H9 (cell line): ENCODE measurements around the gene TAF3. TPM values are rescaled to one million over a fixed set of nuclear protein-coding genes. Genes with fewer than 3 reads are reported as not detected.

ENCODE experiments used
- DNase-seq: peaks from one replicate; pipeline ENCODE4 v3.0.0-alpha.2; 2017
- H2AFZ ChIP-seq: one replicate; pipeline ENCODE4 v1.6.1; 2013; ENCODE audit warnings: mild to moderate bottlenecking, low read length, control low read depth, moderate library complexity
- H2AK5ac ChIP-seq: 2 replicates; pipeline ENCODE4 v1.6.1; 2013; ENCODE audit warnings: low read length, control low read depth, mixed read lengths; ENCODE audit not compliant: insufficient read length
- H2BK120ac ChIP-seq: one replicate; pipeline ENCODE4 v1.6.1; 2013; ENCODE audit warnings: low read depth, mild to moderate bottlenecking, low read length, control low read depth, inconsistent platforms; ENCODE audit not compliant: poor library complexity, severe bottlenecking
- H2BK12ac ChIP-seq: 2 replicates; pipeline ENCODE4 v1.6.1; 2013; ENCODE audit warnings: low read length, control low read depth, mixed read lengths, low read depth; ENCODE audit not compliant: insufficient read length
- H2BK15ac ChIP-seq: 2 replicates; pipeline ENCODE4 v1.6.1; 2013; ENCODE audit warnings: low read depth, low read length, control low read depth
- H2BK20ac ChIP-seq: one replicate; pipeline ENCODE4 v1.6.1; 2013; ENCODE audit warnings: low read depth, mild to moderate bottlenecking, low read length, control low read depth, inconsistent platforms; ENCODE audit not compliant: poor library complexity, severe bottlenecking
- H2BK5ac ChIP-seq: 2 replicates; pipeline ENCODE4 v1.6.1; 2013; ENCODE audit warnings: low read length, control low read depth, mixed read lengths; ENCODE audit not compliant: insufficient read length
- H3K14ac ChIP-seq: 2 replicates; pipeline ENCODE4 v1.6.1; 2013; ENCODE audit warnings: low read length, control low read depth; ENCODE audit not compliant: insufficient read depth
- H3K18ac ChIP-seq: 2 replicates; pipeline ENCODE4 v1.6.1; 2013; ENCODE audit warnings: low read depth, mild to moderate bottlenecking, mixed read lengths, low read length, control low read depth; ENCODE audit not compliant: insufficient read length
- H3K23ac ChIP-seq: 2 replicates; pipeline ENCODE4 v1.6.1; 2013; ENCODE audit warnings: low read length, control low read depth, mixed read lengths, low read depth; ENCODE audit not compliant: insufficient read length
- H3K23me2 ChIP-seq: 2 replicates; pipeline ENCODE4 v1.6.1; 2013; ENCODE audit warnings: low read depth, mild to moderate bottlenecking, mixed read lengths, low read length, control low read depth; ENCODE audit not compliant: insufficient read length, poor library complexity, severe bottlenecking
- H3K27ac ChIP-seq: 2 replicates; pipeline ENCODE4 v1.5.1; 2013; ENCODE audit warnings: low read length, control low read depth, mixed read lengths, low read depth; ENCODE audit not compliant: insufficient read length
- H3K27me3 ChIP-seq: 2 replicates; pipeline ENCODE4 v1.6.1; 2013; ENCODE audit warnings: low read length, control low read depth, inconsistent platforms; ENCODE audit not compliant: insufficient read depth
- H3K4ac ChIP-seq: 2 replicates; pipeline ENCODE4 v1.6.1; 2013; ENCODE audit warnings: low read depth, mild to moderate bottlenecking, control low read depth, inconsistent platforms, low read length, moderate library complexity
- H3K4me1 ChIP-seq: 2 replicates; pipeline ENCODE4 v1.6.1; 2013; ENCODE audit warnings: low read length, control low read depth, inconsistent platforms; ENCODE audit not compliant: insufficient read depth
- H3K4me2 ChIP-seq: 2 replicates; pipeline ENCODE4 v1.6.1; 2013; ENCODE audit warnings: low read length, control low read depth, mixed read lengths; ENCODE audit not compliant: insufficient read length, insufficient read depth
- H3K56ac ChIP-seq: 2 replicates; pipeline ENCODE4 v1.6.1; 2013; ENCODE audit warnings: low read depth, mild to moderate bottlenecking, mixed read lengths, low read length, control low read depth; ENCODE audit not compliant: insufficient read length
- H3K79me1 ChIP-seq: 2 replicates; pipeline ENCODE4 v1.6.1; 2013; ENCODE audit warnings: low read depth, mild to moderate bottlenecking, moderate library complexity, low read length, control low read depth, inconsistent platforms; ENCODE audit not compliant: insufficient read depth, poor library complexity, severe bottlenecking
- H3K79me2 ChIP-seq: 2 replicates; pipeline ENCODE4 v1.6.1; 2013; ENCODE audit warnings: low read length, control low read depth, inconsistent platforms; ENCODE audit not compliant: insufficient read depth
- H3K9ac ChIP-seq: 2 replicates; pipeline ENCODE4 v1.6.1; 2013; ENCODE audit warnings: low read length, control low read depth, mixed read lengths; ENCODE audit not compliant: insufficient read length; ENCODE audit errors: extremely low read depth
- H3K9me3 ChIP-seq: one replicate; pipeline ENCODE4 v1.6.1; 2013; ENCODE audit warnings: low read depth, low read length, inconsistent platforms; ENCODE audit not compliant: control insufficient read depth
- H3T11ph ChIP-seq: one replicate; pipeline ENCODE4 v1.6.1; 2013; ENCODE audit warnings: mild to moderate bottlenecking, low read length, control low read depth, inconsistent platforms
- H4K20me1 ChIP-seq: one replicate; pipeline ENCODE4 v1.6.1; 2013; ENCODE audit not compliant: control insufficient read depth, insufficient read length, insufficient read depth
- H4K5ac ChIP-seq: 2 replicates; pipeline ENCODE4 v1.6.1; 2013; ENCODE audit warnings: low read depth, mild to moderate bottlenecking, mixed read lengths, low read length, control low read depth; ENCODE audit not compliant: insufficient read length
- H4K8ac ChIP-seq: replicated peaks from 2 replicates; pipeline ENCODE4 v1.6.1; 2013; ENCODE audit warnings: low read length, control low read depth, mixed read lengths, low read depth; ENCODE audit not compliant: insufficient read length
- H4K91ac ChIP-seq: 2 replicates; pipeline ENCODE4 v1.6.1; 2013; ENCODE audit warnings: low read depth, mild to moderate bottlenecking, moderate library complexity, mixed read lengths, low read length, control low read depth; ENCODE audit not compliant: insufficient read length
- H3K27ac Mint-ChIP-seq, 3 experiments: 2 replicates in 2 of 3; 3 replicates in 1 of 3; pipeline ENCODE4 v1.8.0; 2020 to 2021; ENCODE audit warnings: mixed read lengths in 3 of 3, mild to moderate bottlenecking in 1 of 3, moderate library complexity in 1 of 3
- H3K27me3 Mint-ChIP-seq: 2 replicates; pipeline ENCODE4 v1.8.0; 2021; ENCODE audit warnings: low read depth, mild to moderate bottlenecking, moderate library complexity, mixed read lengths
- H3K36me3 Mint-ChIP-seq, 3 experiments: 2 replicates in 2 of 3; 3 replicates in 1 of 3; pipeline ENCODE4 v1.8.0; 2020 to 2021; ENCODE audit warnings: low read depth in 3 of 3, mixed read lengths in 3 of 3; ENCODE audit not compliant: insufficient read depth in 1 of 3
- H3K4me1 Mint-ChIP-seq, 2 experiments: 2 replicates each; pipeline ENCODE4 v1.8.0; 2020; ENCODE audit warnings: mixed read lengths in 2 of 2
- H3K4me3 Mint-ChIP-seq, 2 experiments: 2 replicates in 1 of 2; 3 replicates in 1 of 2; pipeline ENCODE4 v1.8.0; 2020 to 2021; ENCODE audit warnings: mild to moderate bottlenecking in 2 of 2, mixed read lengths in 2 of 2, moderate library complexity in 1 of 2
- H3K9me3 Mint-ChIP-seq, 2 experiments: 2 replicates in 1 of 2; 3 replicates in 1 of 2; pipeline ENCODE4 v1.8.0; 2020; ENCODE audit warnings: mild to moderate bottlenecking in 2 of 2, mixed read lengths in 2 of 2, moderate library complexity in 1 of 2
- total RNA-seq: library from RNA; stranded (reverse); gene quantifications from 2 replicates; pipeline ENCODE4 v1.2.1, GENCODE V29; 2021
- TF ChIP-seq, protein P1 (sequence below): fragments of 200-600 bp; sonication (generic); conservative IDR thresholded peaks from 3 replicates; pipeline ENCODE4 v1.8.0; 2021; ENCODE audit warnings: antibody characterized with exemption, mild to moderate bottlenecking

TAF3 gene
- total RNA-seq, 1 experiment from 2014 or later = 10.2 TPM

DNA sequence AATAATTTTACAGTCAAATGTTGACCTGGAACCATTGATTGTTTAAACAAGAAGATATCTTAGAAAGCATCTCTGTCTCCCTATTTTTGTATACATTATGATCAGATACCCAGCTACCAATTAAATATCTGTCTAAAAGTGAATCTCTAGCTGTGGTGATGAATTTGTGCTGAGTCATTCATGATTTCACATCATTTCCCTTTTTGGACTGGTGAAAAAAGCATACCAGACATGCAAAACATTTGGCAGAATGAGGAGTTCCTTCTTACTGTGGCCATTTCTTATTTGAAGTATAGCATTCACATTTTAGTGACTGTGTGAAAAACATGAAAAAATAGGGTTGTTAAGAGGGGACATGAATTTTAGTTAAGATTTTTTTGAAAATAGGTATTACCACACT lies 138.2 kb downstream of the TAF3 start:
- Histone ChIP-seq H2BK5ac (no peak overlapping the region), H2AFZ (no peak overlapping the region), H3K56ac (no peak overlapping the region), H3K4me1 (no peaks in the 10 kb centered on the region), H3T11ph (no peak overlapping the region), H3K27ac (no peak overlapping the region), H3K23ac (no peak overlapping the region), H2BK15ac (no peak overlapping the region), H4K20me1 (no peaks in the 10 kb centered on the region), H3K4ac (no peak overlapping the region), H2BK20ac (no peak overlapping the region), H4K8ac (no peak overlapping the region), H2BK12ac (no peak overlapping the region), H3K18ac (no peak overlapping the region), H3K27me3 (no peaks in the 10 kb centered on the region), H4K5ac (no peak overlapping the region), H3K4me2 (no peak overlapping the region), H3K9ac (no peak overlapping the region), H3K79me1 (no peaks in the 10 kb centered on the region), H2BK120ac (no peak overlapping the region), H2AK5ac (no peak overlapping the region), H3K14ac (no peak overlapping the region), H3K79me2 (no peaks in the 10 kb centered on the region), H4K91ac (no peak overlapping the region), H3K9me3 (no peaks in the 10 kb centered on the region), H3K23me2 (no peaks in the 10 kb centered on the region)
- no peaks in the 10 kb centered on the region for H3K4me1 Mint-ChIP-seq
- no peak overlapping the region for H3K4me3 Mint-ChIP-seq
- no peaks in the 10 kb centered on the region; a peak in 1 of 7 replicates for H3K36me3 Mint-ChIP-seq
- H3K9me3 Mint-ChIP-seq = no peaks in the 10 kb centered on the region
- no peaks in the 10 kb centered on the region for H3K27me3 Mint-ChIP-seq
- no peak overlapping the region for H3K27ac Mint-ChIP-seq
- DNase-seq = no peak
- TF ChIP-seq, protein P1, sequence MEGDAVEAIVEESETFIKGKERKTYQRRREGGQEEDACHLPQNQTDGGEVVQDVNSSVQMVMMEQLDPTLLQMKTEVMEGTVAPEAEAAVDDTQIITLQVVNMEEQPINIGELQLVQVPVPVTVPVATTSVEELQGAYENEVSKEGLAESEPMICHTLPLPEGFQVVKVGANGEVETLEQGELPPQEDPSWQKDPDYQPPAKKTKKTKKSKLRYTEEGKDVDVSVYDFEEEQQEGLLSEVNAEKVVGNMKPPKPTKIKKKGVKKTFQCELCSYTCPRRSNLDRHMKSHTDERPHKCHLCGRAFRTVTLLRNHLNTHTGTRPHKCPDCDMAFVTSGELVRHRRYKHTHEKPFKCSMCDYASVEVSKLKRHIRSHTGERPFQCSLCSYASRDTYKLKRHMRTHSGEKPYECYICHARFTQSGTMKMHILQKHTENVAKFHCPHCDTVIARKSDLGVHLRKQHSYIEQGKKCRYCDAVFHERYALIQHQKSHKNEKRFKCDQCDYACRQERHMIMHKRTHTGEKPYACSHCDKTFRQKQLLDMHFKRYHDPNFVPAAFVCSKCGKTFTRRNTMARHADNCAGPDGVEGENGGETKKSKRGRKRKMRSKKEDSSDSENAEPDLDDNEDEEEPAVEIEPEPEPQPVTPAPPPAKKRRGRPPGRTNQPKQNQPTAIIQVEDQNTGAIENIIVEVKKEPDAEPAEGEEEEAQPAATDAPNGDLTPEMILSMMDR = no peak
